Measurements from ENCODE around the gene XYLT1. TPM values are rescaled to one million over a fixed set of nuclear protein-coding genes. Genes with fewer than 3 reads are reported as not detected.

Gene XYLT1
- total and polyA plus RNA-seq, 2 of the 13 experiments (the other 11 are each of a cell fraction or from before 2014, with no cell fraction given): not detected

DNA sequence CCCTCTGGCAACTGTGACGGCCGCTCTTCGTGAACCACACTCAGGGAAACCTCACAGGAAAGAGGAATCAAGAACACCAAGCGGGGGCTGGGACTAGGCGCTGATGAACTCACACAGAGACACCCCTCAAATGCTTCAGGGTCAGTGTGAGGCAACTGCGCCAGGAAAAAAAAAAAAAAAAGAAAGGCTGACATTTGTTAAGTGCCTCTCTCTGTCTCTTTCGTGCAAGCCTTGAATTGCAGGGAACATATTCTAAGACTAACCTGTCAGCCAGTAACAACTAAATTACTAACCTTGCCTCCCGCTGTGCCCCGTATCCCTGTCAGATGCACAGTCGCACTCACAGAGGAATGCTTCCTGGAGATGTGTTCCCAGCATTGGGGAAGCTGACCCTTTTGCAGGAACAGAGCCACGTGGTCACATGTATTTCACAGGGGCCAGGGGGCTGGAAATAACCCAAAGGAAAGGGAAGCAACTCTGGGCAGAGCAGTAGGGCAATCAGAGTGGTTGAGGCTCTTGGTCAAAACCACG lies 247.8 kb downstream of the XYLT1 start:
- no peaks in the 10 kb centered on the region for H3K4me1 ChIP-seq (ENCODE audit: insufficient read depth, low read length)
- no peaks in the 10 kb centered on the region for H4K20me1 ChIP-seq (ENCODE audit: insufficient read depth, low read length)
- peaks cover 1 to 16% of the 10 kb centered on the region in 2 experiments; a peak in 2 of 5 replicates for H3K27me3 ChIP-seq (ENCODE audit: control insufficient read depth in 1 of 2, insufficient read depth in 2 of 2, low read length in 2 of 2)
- H3K79me2 ChIP-seq (ENCODE audit: insufficient read depth, low read length): no peaks in the 10 kb centered on the region
- no peak overlapping the region for H3K9ac ChIP-seq (ENCODE audit: insufficient read depth, low read depth, low read length)
- ChIA-PET POLR2A (no interaction called here), CTCF (ENCODE audit: low intra/inter-chr PET ratio, low total read pairs) (no interaction called here)
- FAIRE-seq (no peak), DNase-seq (ENCODE audit: low spot score) (no peak), ATAC-seq (no peak)
- no peak overlapping the region for H3K4me3 ChIP-seq (replicated peaks in 1 of 3; ENCODE audit: insufficient read depth in 1 of 3, low read depth in 2 of 3, low read length in 3 of 3)
- no peak overlapping the region for H2AFZ ChIP-seq (ENCODE audit: low read length)
- H3K4me2 ChIP-seq (ENCODE audit: low read depth, low read length): no peak overlapping the region
- H3K9me3 ChIP-seq (ENCODE audit: low read length): no peaks in the 10 kb centered on the region
- no peaks in the 10 kb centered on the region for H3K36me3 ChIP-seq (replicated peaks in 1 of 2; ENCODE audit: control insufficient read depth in 1 of 2, insufficient read depth in 2 of 2, low read length in 2 of 2)
- no peak overlapping the region for H3K27ac ChIP-seq (ENCODE audit: extremely low read length, insufficient read depth, low read length)
- 36% methylated on average over 12 of the region's 12 CpGs for WGBS (ENCODE audit: low lambda C conversion rate)
- in situ Hi-C loops (cut with HindIII; ENCODE audit: extremely low pct_ligation_motif_present, low pct_unique_long_range_greater_than_20kb) (no loop called here), intact Hi-C loops (cut with micrococcal nuclease; ENCODE audit: unreplicated experiment) (no loop called here)
- TF ChIP-seq GABPB1 (CRISPR knock-in tag; IDR thresholded peaks at IDR 0.05) (no peak), FIP1L1 (IDR thresholded peaks at IDR 0.05; ENCODE audit: borderline replicate concordance, insufficient read depth, low read depth, low read length) (no peak), TSC22D2 (CRISPR knock-in tag; IDR thresholded peaks at IDR 0.05; ENCODE audit: borderline replicate concordance) (no peak)
- no TSS peak for BruUV-seq (replicated peaks)

DNA sequence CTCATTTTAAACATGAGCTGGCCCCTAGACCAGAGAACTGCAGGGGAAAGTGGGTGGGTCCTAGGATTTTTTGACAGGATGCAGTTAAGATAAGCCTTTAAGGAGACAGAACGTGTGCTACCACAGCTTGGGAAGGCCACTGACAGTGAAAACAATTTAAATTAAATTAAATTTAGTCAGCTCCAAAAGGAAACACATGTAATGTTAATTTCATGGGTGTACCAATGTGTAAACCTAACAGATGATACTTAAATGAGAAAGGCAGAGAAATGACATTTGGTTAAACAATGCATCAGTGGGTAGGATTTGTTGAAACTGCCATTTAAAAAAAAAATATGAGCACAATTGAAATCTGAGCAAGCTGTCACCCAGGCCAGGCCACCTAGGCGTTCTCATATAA lies 250.8 kb downstream of the XYLT1 start:
- H4K20me1 ChIP-seq (ENCODE audit: insufficient read depth, low read length): no peaks in the 10 kb centered on the region
- H3K9ac ChIP-seq (ENCODE audit: insufficient read depth, low read depth, low read length): no peak overlapping the region
- TF ChIP-seq ZNF616 (CRISPR knock-in tag; IDR thresholded peaks at IDR 0.05; ENCODE audit: low read depth) (no peak), GPBP1L1 (CRISPR knock-in tag; IDR thresholded peaks at IDR 0.05) (no peak), DZIP1 (CRISPR knock-in tag; IDR thresholded peaks at IDR 0.05) (no peak), ESRRA (CRISPR knock-in tag; IDR thresholded peaks at IDR 0.05; ENCODE audit: low read depth) (no peak), SCMH1 (CRISPR knock-in tag; IDR thresholded peaks at IDR 0.05; ENCODE audit: borderline replicate concordance) (no peak), YY1 (IDR thresholded peaks at IDR 0.05; ENCODE audit: insufficient read depth, insufficient replicate concordance, low read depth, low read length) (no peak), ATF3 (CRISPR knock-in tag; IDR thresholded peaks at IDR 0.05) (no peak), GZF1 (CRISPR knock-in tag; IDR thresholded peaks at IDR 0.05) (no peak), SMC3 (IDR thresholded peaks at IDR 0.05; ENCODE audit: low read length) (no peak), ZNF136 (CRISPR knock-in tag; IDR thresholded peaks at IDR 0.05; ENCODE audit: low read depth) (no peak)
- TF ChIP-seq, protein P1, sequence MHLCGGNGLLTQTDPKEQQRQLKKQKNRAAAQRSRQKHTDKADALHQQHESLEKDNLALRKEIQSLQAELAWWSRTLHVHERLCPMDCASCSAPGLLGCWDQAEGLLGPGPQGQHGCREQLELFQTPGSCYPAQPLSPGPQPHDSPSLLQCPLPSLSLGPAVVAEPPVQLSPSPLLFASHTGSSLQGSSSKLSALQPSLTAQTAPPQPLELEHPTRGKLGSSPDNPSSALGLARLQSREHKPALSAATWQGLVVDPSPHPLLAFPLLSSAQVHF (CRISPR knock-in tag; IDR thresholded peaks at IDR 0.05): no peak

More for the DNA sequence above, 250.8 kb downstream of the XYLT1 start:
- Histone ChIP-seq H2AFZ (ENCODE audit: low read length) (no peak overlapping the region), H3K4me2 (ENCODE audit: low read depth, low read length) (no peak overlapping the region), H3K4me3 (replicated peaks in 1 of 3; ENCODE audit: insufficient read depth in 1 of 3, low read depth in 2 of 3, low read length in 3 of 3) (no peak overlapping the region), H3K9me3 (ENCODE audit: low read length) (no peaks in the 10 kb centered on the region), H3K36me3 (replicated peaks in 1 of 2; ENCODE audit: control insufficient read depth in 1 of 2, insufficient read depth in 2 of 2, low read length in 2 of 2) (no peaks in the 10 kb centered on the region), H3K27me3 (ENCODE audit: control insufficient read depth in 1 of 2, insufficient read depth in 2 of 2, low read length in 2 of 2) (peaks cover 0 to 16% of the 10 kb centered on the region in 2 experiments; a peak in 2 of 5 replicates), H3K79me2 (ENCODE audit: insufficient read depth, low read length) (no peaks in the 10 kb centered on the region), H3K4me1 (ENCODE audit: insufficient read depth, low read length) (no peaks in the 10 kb centered on the region), H3K27ac (ENCODE audit: extremely low read length, insufficient read depth, low read length) (no peak overlapping the region)
- BruUV-seq (replicated peaks): no TSS peak
- ATAC-seq (no peak), FAIRE-seq (no peak), DNase-seq (ENCODE audit: low spot score) (no peak)
- in situ Hi-C loops (cut with HindIII; ENCODE audit: extremely low pct_ligation_motif_present, low pct_unique_long_range_greater_than_20kb): no loop called here
- intact Hi-C loops (cut with micrococcal nuclease; ENCODE audit: unreplicated experiment): no loop called here
- POLR2A ChIA-PET: no interaction called here
- CTCF ChIA-PET (ENCODE audit: low intra/inter-chr PET ratio, low total read pairs): no interaction called here
- WGBS (ENCODE audit: low lambda C conversion rate): 3% methylated on average over 2 of the region's 2 CpGs

All from HepG2 (cell line).